HepG2 (cell line): Measurements from ENCODE around the gene CACNA1G. TPM values are rescaled to one million over a fixed set of nuclear protein-coding genes. Genes with fewer than 3 reads are reported as not detected.
A peak's percentile ranks its signal among the peaks of the same experiment; 100 is the strongest.

ENCODE experiments used
- ARID4A ChIP-seq: sonication (generic); formaldehyde crosslinking; IDR thresholded peaks from 2 replicates; pipeline ENCODE4 v1.5.0; 2020; ENCODE audit warnings: mild to moderate bottlenecking, missing genetic modification reagents, borderline replicate concordance
- DMAP1 ChIP-seq: IDR thresholded peaks from 2 replicates; pipeline ENCODE4 v1.6.1; 2016
- DRAP1 ChIP-seq: IDR thresholded peaks from 2 replicates; pipeline ENCODE4 v1.6.1; 2016; ENCODE audit warnings: missing genetic modification reagents, missing compliant biosample characterization
- HOXA3 ChIP-seq: sonication (generic); formaldehyde crosslinking; IDR thresholded peaks from 2 replicates; pipeline ENCODE4 v1.5.0; 2020; ENCODE audit warnings: missing genetic modification reagents
- HOXD1 ChIP-seq: sonication (generic); formaldehyde crosslinking; IDR thresholded peaks from 2 replicates; pipeline ENCODE4 v1.5.0; 2020; ENCODE audit warnings: missing genetic modification reagents
- IRF2 ChIP-seq: IDR thresholded peaks from 2 replicates; pipeline ENCODE4 v1.6.1; 2018; ENCODE audit warnings: missing genetic modification reagents, missing compliant biosample characterization
- IRX3 ChIP-seq: sonication (generic); formaldehyde crosslinking; IDR thresholded peaks from 2 replicates; pipeline ENCODE4 v1.8.1; 2023; ENCODE audit warnings: mild to moderate bottlenecking, low read depth, missing genetic modification reagents, borderline replicate concordance
- KMT2A ChIP-seq: sonication (generic); formaldehyde crosslinking; IDR thresholded peaks from 2 replicates; pipeline ENCODE4 v1.4.0; 2020; ENCODE audit warnings: missing genetic modification reagents
- NR2F6 ChIP-seq, 2 experiments: IDR thresholded peaks; 2 replicates each; pipeline ENCODE4 v1.6.1; 2016; ENCODE audit warnings: antibody characterized with exemption in 1 of 2, mild to moderate bottlenecking in 1 of 2
- PAF1 ChIP-seq: IDR thresholded peaks from 2 replicates; pipeline ENCODE4 v1.6.1; 2016; ENCODE audit warnings: missing genetic modification reagents, missing compliant biosample characterization
- POGZ ChIP-seq: sonication (generic); formaldehyde crosslinking; IDR thresholded peaks from 2 replicates; pipeline ENCODE4 v1.4.0; 2020; ENCODE audit warnings: mild to moderate bottlenecking, missing genetic modification reagents
- SALL2 ChIP-seq: sonication (generic); formaldehyde crosslinking; IDR thresholded peaks from 2 replicates; pipeline ENCODE4 v1.8.1; 2023; ENCODE audit warnings: mild to moderate bottlenecking, missing genetic modification reagents, inconsistent platforms
- SP1 ChIP-seq, 2 experiments: fragments of 450-650 bp in 1 of 2; sonication (generic) in 1 of 2; formaldehyde crosslinking in 1 of 2; IDR thresholded peaks; 2 replicates each; pipeline versions ENCODE4 v1.4.0 to v1.6.1; 2016 to 2020; ENCODE audit warnings: missing genetic modification reagents in 1 of 2
- TOE1 ChIP-seq: sonication (generic); formaldehyde crosslinking; IDR thresholded peaks from 2 replicates; pipeline ENCODE4 v1.4.0; 2020; ENCODE audit warnings: mild to moderate bottlenecking, missing genetic modification reagents
- ZFP36L2 ChIP-seq: sonication (generic); formaldehyde crosslinking; IDR thresholded peaks from 2 replicates; pipeline ENCODE4 v1.4.0; 2020; ENCODE audit warnings: missing genetic modification reagents
- ZNF343 ChIP-seq: sonication (generic); formaldehyde crosslinking; IDR thresholded peaks from 2 replicates; pipeline ENCODE4 v1.4.0; 2020; ENCODE audit warnings: mild to moderate bottlenecking, missing genetic modification reagents
- ZNF446 ChIP-seq: sonication (generic); formaldehyde crosslinking; IDR thresholded peaks from 2 replicates; pipeline ENCODE4 v1.5.0; 2020; ENCODE audit warnings: mild to moderate bottlenecking, missing genetic modification reagents
- ZNF598 ChIP-seq: sonication (generic); formaldehyde crosslinking; IDR thresholded peaks from 2 replicates; pipeline ENCODE4 v1.5.1; 2020; ENCODE audit warnings: mild to moderate bottlenecking, missing genetic modification reagents, borderline replicate concordance
- ZNF652 ChIP-seq: IDR thresholded peaks from 2 replicates; pipeline ENCODE4 v1.6.1; 2016; ENCODE audit warnings: low read depth, borderline replicate concordance
- ZNF672 ChIP-seq: sonication (generic); formaldehyde crosslinking; IDR thresholded peaks from 2 replicates; pipeline ENCODE4 v1.8.1; 2022; ENCODE audit warnings: missing genetic modification reagents
- polyA plus RNA-seq, 8 experiments: library from polyadenylated mRNA; depleted of rRNA in 3 of 8; stranded (reverse) in 7 of 8; unstranded in 1 of 8; fragments of >200 nt; fragmentation: Illumina TruSeq in 4 of 8; extraction: Trizol in 4 of 8; gene quantifications; 2 replicates each; pipeline versions ENCODE4 v1.2.1 to v1.2.3, GENCODE V29; 2011 to 2016; ENCODE audit warnings: low read depth in 4 of 8, missing spikeins in 1 of 8, mixed read lengths in 1 of 8; ENCODE audit not compliant: insufficient read depth in 1 of 8
- total RNA-seq, 5 experiments: library from RNA; depleted of rRNA; stranded (reverse); fragments of >200 nt; fragmentation: Illumina TruSeq; extraction: Trizol; gene quantifications; 2 replicates each; pipeline ENCODE4 v1.2.3, GENCODE V29; 2016; ENCODE audit warnings: low read depth in 1 of 5
- TF ChIP-seq, protein P1 (sequence below): sonication (generic); formaldehyde crosslinking; IDR thresholded peaks from 2 replicates; pipeline ENCODE4 v1.5.0; 2020; ENCODE audit warnings: mild to moderate bottlenecking, missing genetic modification reagents
- TF ChIP-seq, protein P2 (sequence below): sonication (generic); formaldehyde crosslinking; IDR thresholded peaks from 2 replicates; pipeline ENCODE4 v1.8.0; 2022; ENCODE audit warnings: mild to moderate bottlenecking, missing genetic modification reagents, moderate library complexity

CACNA1G gene
- total and polyA plus RNA-seq, 2 of the 13 experiments (the other 11 are each of a cell fraction or from before 2014, with no cell fraction given), result 0.02 TPM; not detected in 1

GRCh38 chr17:50627782-50628601 is 67.5 kb downstream of the CACNA1G start (continued):
- TF ChIP-seq, protein P1, sequence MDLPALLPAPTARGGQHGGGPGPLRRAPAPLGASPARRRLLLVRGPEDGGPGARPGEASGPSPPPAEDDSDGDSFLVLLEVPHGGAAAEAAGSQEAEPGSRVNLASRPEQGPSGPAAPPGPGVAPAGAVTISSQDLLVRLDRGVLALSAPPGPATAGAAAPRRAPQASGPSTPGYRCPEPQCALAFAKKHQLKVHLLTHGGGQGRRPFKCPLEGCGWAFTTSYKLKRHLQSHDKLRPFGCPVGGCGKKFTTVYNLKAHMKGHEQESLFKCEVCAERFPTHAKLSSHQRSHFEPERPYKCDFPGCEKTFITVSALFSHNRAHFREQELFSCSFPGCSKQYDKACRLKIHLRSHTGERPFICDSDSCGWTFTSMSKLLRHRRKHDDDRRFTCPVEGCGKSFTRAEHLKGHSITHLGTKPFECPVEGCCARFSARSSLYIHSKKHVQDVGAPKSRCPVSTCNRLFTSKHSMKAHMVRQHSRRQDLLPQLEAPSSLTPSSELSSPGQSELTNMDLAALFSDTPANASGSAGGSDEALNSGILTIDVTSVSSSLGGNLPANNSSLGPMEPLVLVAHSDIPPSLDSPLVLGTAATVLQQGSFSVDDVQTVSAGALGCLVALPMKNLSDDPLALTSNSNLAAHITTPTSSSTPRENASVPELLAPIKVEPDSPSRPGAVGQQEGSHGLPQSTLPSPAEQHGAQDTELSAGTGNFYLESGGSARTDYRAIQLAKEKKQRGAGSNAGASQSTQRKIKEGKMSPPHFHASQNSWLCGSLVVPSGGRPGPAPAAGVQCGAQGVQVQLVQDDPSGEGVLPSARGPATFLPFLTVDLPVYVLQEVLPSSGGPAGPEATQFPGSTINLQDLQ (CRISPR knock-in tag), result no peak
- TF ChIP-seq ZNF652 (no peak), DRAP1 (no peak), HOXD1 (CRISPR knock-in tag) (no peak; the same call in 1 of the 2 replicates), ZNF598 (CRISPR knock-in tag) (0 out of 2 replicates have a peak, but pooled peaks have one; percentile 37), ZNF672 (CRISPR knock-in tag) (no peak), IRX3 (no peak), PAF1 (CRISPR knock-in tag) (no peak), SALL2 (no peak; the same call in 1 of the 2 replicates), TOE1 (CRISPR knock-in tag) (no peak), ZNF446 (CRISPR knock-in tag) (no peak), SP1 (IDR thresholded peaks at IDR 0.05) (no peak), SP1 (CRISPR knock-in tag; IDR thresholded peaks at IDR 0.05) (peak; percentile 66; the same call in 1 of the 2 replicates), HOXA3 (CRISPR knock-in tag) (no peak), ZFP36L2 (CRISPR knock-in tag) (no peak), IRF2 (CRISPR knock-in tag) (peak; percentile 45; the same call in 1 of the 2 replicates), POGZ (CRISPR knock-in tag) (peak; percentile 69), ARID4A (peak; percentile 76; the same call in 1 of the 2 replicates), ZNF343 (CRISPR knock-in tag) (peak; percentile 76; the same call in 1 of the 2 replicates), DMAP1 (CRISPR knock-in tag) (0 out of 2 replicates have a peak, but pooled peaks have one; percentile 42), KMT2A (no peak), NR2F6 (IDR thresholded peaks at IDR 0.05) (peak; percentile 78), NR2F6 (CRISPR knock-in tag; IDR thresholded peaks at IDR 0.05) (peak; percentile 90)
- TF ChIP-seq, protein P2, sequence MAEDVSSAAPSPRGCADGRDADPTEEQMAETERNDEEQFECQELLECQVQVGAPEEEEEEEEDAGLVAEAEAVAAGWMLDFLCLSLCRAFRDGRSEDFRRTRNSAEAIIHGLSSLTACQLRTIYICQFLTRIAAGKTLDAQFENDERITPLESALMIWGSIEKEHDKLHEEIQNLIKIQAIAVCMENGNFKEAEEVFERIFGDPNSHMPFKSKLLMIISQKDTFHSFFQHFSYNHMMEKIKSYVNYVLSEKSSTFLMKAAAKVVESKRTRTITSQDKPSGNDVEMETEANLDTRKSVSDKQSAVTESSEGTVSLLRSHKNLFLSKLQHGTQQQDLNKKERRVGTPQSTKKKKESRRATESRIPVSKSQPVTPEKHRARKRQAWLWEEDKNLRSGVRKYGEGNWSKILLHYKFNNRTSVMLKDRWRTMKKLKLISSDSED, result peak; percentile 48; the same call in 1 of the 2 replicates
